ENCODE measurements around the gene GRID1.

Gene GRID1

DNA sequence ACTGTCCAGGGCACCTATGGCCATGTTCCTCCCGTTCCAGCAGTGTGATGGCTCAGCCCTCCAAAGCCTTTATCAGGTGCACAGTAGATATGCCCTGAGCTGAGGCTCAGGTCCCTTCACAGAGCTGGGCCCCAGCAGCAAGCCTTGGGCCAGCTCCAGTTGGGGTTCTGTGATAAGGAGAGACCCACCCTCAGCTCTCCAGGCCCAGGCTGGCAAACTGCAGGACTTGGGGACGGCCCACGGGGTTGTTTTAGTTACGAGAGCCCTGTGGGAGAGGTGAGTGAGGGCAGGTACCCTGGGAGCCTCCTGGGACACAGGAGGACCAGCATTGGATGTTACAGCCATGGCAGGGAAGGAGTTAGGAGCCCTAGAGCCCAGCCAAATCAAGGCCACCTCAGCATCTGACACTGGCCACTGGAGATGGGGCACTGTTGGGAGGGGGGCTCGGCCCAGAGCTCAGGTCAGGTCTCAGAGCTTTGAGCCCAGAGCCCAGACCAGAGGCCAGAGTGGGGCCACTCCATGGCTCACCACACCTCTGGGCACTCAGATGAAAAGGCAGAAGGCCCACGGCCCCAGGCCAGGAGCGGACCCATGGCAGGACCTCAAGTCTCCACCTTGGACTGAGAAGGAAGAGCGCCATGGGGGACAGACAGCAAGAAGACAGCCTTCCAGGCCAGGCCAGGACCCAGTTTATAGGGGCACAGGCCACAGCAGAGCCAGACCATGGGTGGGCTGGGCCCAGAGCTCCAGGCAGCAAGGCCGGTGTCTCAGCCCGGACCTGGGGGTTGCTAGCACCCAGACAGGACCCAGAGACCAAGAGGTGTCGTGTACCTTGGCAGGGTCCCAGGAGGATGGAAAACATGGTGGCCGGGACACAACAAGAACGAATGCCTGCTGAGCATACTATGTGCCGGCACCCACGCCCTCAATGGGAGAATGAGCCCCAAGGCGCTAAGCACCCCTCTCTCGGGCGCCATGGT lies 12.8 kb downstream of the GRID1 start:
- no peak for DNase-seq

- DNase-seq: no peak
Observed at GRCh38 chr10:86350897-86351296, 15.7 kb downstream of the GRID1 start.

- DNase-seq: no peak
Observed at GRCh38 chr10:86349940-86350630, 16.5 kb downstream of the GRID1 start.

GRCh38 chr10:86349474-86349873 lies 17.1 kb downstream of the GRID1 start:
- DNase-seq: no peak

DNA sequence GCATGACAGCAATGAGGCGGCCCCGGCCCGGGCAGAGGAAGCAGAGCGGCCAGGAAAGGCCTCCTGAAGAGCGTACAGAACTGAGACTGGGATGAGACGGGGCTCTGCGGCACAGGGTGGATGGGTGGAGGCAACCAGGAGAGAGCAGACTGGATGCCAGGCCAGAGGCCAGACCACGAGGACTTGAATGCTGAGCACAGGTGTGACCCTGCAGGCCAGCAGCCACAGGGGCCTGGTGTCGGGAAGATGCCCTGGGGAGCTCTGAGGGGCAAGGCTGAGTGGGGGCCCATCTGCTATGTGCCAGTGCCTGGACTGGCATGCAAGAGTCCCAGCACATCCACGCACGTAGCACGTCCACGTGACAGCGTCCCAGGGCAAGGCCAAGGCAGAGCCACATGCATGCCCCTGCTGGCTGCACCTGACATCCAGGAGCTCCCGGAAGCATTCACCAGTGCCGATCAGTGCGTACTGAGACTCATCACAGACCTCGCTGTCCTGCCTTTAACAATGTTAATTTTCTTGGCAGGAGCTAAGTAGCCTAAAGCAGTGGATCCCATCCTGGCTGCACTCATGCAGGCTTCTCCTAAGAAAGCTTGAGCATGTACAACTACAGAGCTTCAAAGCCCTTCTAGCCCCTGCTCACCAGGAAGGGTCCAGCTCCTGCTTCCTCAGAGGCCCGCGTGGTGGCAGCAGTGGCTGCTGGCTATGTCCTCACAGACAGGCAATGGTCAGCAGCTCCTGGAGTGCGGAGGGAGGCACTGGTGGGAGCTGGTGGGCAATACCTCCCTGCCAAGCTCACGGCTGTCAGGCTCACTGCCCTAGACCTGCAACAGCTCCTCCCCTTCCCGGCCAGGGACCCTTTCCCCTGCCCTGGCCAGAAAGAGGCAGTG lies 18.0 kb downstream of the GRID1 start:
- DNase-seq: no peak

GRCh38 chr10:86347856-86348255 lies 18.7 kb downstream of the GRID1 start:
- no peak for DNase-seq

- no peak for DNase-seq
Observed at GRCh38 chr10:86346799-86347665, 19.6 kb downstream of the GRID1 start.

GRCh38 chr10:86345859-86346798 lies 20.5 kb downstream of the GRID1 start:
- DNase-seq: no peak

GRCh38 chr10:86345296-86345858 lies 21.2 kb downstream of the GRID1 start:
- no peak for DNase-seq

DNA sequence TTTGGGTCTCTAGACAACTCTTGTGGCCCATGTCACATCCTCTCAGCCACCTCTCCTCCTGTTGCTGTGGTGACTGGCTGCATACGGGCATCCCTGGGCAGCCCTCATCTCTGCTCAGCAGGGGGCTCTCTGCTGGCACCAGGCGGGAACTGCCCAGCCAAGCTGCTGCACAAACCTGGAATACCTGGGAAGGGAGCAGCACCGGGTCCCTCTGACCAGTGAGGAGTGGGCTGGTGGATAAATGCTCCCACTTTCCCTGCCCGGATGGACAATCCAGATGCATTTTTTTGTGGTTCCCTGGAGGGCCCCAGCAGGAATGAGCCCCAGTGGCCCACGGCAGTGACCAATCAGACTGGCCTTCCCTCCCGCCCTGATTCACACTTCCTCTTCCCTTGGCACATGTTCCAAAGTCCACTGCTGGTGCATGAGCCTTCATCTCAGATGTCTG lies 21.9 kb downstream of the GRID1 start:
- no peak for DNase-seq

DNA sequence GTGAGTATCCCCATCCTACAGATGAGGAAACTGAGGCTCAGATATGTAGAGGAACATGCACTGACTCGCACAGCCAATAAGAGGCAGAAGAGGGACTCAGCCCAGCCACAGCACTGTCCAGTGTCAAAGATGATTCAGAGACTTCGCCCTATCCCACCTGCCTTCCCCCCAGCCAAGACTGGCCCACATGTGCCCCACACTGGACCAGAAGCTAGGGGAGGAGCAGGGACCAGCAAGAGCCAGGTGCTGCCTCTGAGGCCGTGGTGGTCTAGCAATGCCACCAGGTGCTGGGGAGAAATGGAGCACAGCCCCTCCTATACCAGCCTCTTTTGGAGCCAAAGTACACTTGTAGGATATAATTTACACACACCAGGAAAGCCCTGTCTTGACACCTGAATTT lies 22.3 kb downstream of the GRID1 start:
- DNase-seq: no peak

- no peak for DNase-seq
Observed at GRCh38 chr10:86343761-86344160, 22.8 kb downstream of the GRID1 start.

DNA sequence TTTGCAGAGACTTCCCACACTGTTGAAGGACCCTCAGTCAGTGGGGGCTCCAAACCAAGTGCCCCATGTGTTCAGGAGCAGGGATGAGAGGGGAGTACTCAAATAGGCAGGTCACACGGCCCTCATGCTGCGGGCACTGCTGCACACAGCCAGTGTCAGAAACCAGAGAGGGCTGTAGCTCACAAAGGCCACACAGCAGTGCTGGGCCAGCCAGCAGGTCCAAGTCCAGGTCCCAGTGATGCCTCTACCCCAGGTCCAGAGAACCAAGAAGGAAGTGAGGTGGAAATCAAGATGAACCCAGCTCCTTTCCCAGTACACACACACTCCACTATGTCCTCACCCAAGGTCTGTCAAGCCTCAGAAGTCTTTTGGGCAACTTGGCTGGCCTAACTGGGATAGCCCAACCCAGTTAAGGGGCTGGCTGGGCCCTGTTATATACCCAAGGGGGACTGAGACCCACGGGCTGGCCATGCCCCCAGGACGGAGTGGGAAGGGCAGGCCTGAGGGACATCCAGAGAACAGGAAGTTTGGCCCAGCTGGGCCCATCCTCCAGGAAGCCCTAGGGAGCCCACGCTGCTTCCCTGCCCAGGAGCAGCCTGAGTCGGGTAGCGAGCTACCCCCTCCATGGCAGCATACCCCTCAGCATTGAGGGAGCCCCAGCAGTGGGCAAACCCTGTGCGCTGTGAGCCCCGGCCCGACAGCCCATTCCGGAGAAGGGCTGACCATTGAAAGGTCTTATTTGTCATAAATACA lies 24.3 kb downstream of the GRID1 start:
- DNase-seq: no peak

DNA sequence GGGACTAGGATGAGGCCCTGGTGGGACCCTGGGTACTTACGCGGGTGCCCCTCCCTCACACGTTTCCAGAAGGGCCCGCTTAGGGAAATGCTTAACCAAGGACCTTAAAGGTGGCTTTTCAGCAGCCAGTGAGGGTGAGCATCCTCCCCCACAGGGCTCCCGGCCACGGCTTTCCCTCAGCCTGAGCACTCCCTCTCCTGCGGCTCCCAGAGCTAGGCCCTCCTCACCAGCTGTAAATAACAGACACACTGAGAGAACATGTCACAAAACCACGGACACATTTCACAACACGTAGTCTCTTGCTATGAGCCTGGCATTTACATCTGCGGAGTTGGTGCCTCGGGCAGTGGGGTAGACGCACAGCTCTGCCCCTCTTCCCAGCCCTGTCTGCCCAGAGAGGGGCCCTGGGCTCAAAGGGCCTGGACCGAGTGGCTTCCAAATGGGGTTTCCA lies 25.2 kb downstream of the GRID1 start:
- DNase-seq: no peak

- DNase-seq: no peak
Observed at GRCh38 chr10:86340991-86341260, 25.7 kb downstream of the GRID1 start.

DNA sequence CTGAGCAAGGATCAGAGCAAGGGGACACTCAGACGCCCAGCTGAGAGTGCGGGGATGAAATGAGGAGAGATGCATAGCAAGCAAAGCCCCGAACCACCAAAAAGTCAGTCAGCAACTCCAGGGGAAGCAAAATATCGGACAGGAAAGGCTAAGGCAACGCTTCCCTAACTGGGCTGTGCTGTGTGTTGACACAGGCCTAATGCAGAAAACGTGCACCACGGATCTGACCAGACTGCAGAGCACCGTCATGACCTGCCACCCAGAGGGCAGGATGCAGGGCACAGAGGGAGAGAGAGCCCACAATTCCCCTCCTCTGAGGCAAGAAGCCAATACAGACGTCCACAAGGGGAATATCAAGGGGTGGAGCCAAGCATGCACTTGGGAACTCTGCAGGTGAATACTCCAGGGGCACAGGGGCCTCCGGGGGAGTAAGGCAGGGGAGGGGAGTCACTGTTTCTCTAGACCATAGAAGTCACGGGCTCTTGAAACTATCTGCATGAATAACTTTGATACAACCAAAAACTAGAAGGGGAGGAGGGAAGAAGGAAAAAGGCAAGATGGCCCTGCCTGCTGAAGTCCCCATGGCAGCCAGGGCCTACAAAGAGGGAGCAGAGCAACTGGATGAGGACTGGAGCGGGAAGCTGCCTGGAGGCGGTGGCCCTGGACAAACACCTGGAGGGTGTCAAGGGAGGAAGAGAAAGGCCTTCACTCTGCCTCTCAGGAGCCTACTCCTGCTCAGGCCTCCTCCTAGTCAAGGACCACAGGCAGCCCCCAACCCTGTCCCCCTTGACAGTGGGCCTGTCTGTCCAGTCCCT lies 26.2 kb downstream of the GRID1 start:
- DNase-seq: no peak

GRCh38 chr10:86339226-86339865 lies 27.2 kb downstream of the GRID1 start:
- DNase-seq: no peak

DNA sequence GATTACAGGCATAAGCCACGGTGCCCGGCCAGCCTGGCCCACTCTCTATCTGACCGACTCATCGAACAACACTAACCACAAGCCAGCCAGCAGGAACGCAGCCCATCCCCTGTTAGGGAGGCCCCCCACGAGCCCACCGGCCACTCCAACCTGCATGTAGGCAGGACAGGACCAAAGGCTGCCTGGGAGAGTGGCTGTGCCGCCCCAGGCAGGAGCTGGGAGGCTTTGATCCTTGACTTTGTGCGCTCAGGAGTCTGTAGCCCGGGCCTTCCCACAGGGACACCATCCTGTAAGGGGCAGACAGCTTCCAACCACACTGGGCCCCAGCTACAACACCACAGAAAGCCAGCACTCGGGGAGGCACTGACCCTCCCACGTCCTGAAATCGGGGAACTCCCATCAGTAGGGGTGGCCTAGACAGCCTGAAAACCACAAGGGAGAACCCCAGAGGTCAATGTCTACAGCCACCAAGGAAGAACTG lies 29.4 kb downstream of the GRID1 start:
- DNase-seq: no peak
